Measurements from ENCODE around the gene FLNB.

FLNB gene

DNA sequence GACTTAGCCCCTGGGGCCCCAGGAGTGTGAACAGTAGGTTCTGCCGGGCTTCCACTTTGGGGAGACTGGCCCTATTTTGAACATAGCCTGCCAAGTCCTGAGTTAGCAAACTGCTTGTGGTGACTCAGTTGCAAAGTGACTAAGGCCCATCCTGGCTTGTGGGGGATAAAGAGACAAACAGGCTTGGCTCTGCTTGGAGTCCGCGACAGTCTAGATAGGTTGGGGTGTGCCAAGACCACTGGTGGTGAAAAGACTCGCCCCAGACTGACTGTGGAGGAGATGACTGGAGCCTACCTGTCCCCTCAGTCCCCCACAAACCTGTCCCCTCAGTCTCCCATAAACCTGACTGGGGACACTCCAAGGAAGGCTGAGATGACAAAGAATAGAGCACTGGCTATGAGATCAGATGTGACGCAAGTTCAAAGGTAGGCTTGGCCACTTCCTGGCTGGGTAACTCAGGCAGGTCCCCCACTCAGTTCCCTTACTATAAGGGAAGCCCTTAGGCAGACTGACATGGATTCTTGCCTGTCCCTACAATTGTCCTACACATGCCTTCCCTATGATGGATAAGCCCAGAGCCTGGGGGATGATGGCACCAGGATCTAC, 198.3 kb downstream of the FLNB start:
- Histone ChIP-seq H3K4me3 (ENCODE audit: insufficient read depth in 1 of 2, low read depth in 1 of 2, low read length in 2 of 2) (no peak overlapping the region), H3K9me3 (ENCODE audit: control insufficient read depth, low read length) (no peaks in the 10 kb centered on the region), H2BK15ac (ENCODE audit: low read depth, poor library complexity, severe bottlenecking) (no peak overlapping the region), H3K79me1 (replicated peaks; ENCODE audit: low read length, poor library complexity, severe bottlenecking) (no peaks in the 10 kb centered on the region), H3K18ac (ENCODE audit: low read depth in 1 of 2, low read length in 2 of 2) (no peak overlapping the region), H3K27ac (ENCODE audit: low read length, poor library complexity, severe bottlenecking) (no peak overlapping the region), H3K4ac (ENCODE audit: low read depth in 1 of 2, low read length in 2 of 2) (no peak overlapping the region), H3K23ac (ENCODE audit: low read length in 2 of 2) (no peak overlapping the region), H2BK5ac (ENCODE audit: low read depth, low read length, poor library complexity, severe bottlenecking) (no peak overlapping the region), H3K4me1 (ENCODE audit: control insufficient read depth, insufficient read depth, low read depth, low read length) (no peaks in the 10 kb centered on the region), H3K4me2 (ENCODE audit: low read length, poor library complexity, severe bottlenecking) (no peak overlapping the region), H2AFZ (ENCODE audit: low read depth, low read length) (no peak overlapping the region), H2AK5ac (ENCODE audit: low read length, severe bottlenecking) (no peak overlapping the region), H4K91ac (ENCODE audit: low read length) (no peak overlapping the region), H3K27me3 (ENCODE audit: control insufficient read depth in 1 of 2, insufficient read depth in 1 of 2, low read length in 2 of 2) (peaks cover 0 to 22% of the 10 kb centered on the region in 2 experiments), H3K14ac (ENCODE audit: low read length in 2 of 2) (no peak overlapping the region), H2BK12ac (ENCODE audit: low read length in 2 of 2) (no peak overlapping the region), H3K36me3 (ENCODE audit: control insufficient read depth in 1 of 2, insufficient read depth in 2 of 2, low read depth in 1 of 2, low read length in 2 of 2) (no peaks in the 10 kb centered on the region), H4K8ac (ENCODE audit: low read length) (peak overlapping the region; percentile 31), H2BK120ac (ENCODE audit: low read depth, low read length) (no peak overlapping the region), H3K9ac (ENCODE audit: low read length) (peak overlapping the region; percentile 23)
- WGBS, result 90% methylated on average over 5 of the region's 5 CpGs
- no peak for DNase-seq

DNA sequence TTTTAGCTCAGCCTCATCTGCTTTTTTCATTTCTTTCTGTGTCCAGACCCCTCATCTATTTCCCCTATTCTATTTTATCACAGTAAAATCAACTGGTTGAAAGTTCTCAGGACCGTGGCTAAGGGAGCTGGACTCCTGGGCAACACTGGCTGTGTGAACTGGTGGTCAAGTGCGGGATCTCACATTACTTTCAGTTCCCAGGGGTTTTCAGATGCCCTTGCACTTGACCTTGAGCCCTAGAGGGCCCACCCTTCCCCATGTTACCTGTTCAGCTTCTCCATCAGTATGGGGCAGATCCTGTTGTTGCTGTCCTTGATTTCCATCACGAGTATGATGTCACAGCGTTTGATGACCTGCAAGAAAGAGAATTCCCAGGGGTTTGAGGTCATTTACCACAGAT, 199.7 kb downstream of the FLNB start:
- Histone ChIP-seq H3K4me1 (ENCODE audit: control insufficient read depth, insufficient read depth, low read depth, low read length) (no peaks in the 10 kb centered on the region), H2BK5ac (ENCODE audit: low read depth, low read length, poor library complexity, severe bottlenecking) (no peak overlapping the region), H2AFZ (ENCODE audit: low read depth, low read length) (no peak overlapping the region), H2AK5ac (ENCODE audit: low read length, severe bottlenecking) (no peak overlapping the region), H3K9ac (ENCODE audit: low read length) (no peak overlapping the region), H3K27ac (ENCODE audit: low read length, poor library complexity, severe bottlenecking) (no peak overlapping the region), H3K14ac (ENCODE audit: low read length in 2 of 2) (no peak overlapping the region), H3K27me3 (ENCODE audit: control insufficient read depth in 1 of 2, insufficient read depth in 1 of 2, low read length in 2 of 2) (peaks cover 0 to 22% of the 10 kb centered on the region in 2 experiments), H2BK120ac (ENCODE audit: low read depth, low read length) (no peak overlapping the region), H3K36me3 (ENCODE audit: control insufficient read depth in 1 of 2, insufficient read depth in 2 of 2, low read depth in 1 of 2, low read length in 2 of 2) (no peaks in the 10 kb centered on the region), H3K4me3 (ENCODE audit: insufficient read depth in 1 of 2, low read depth in 1 of 2, low read length in 2 of 2) (no peak overlapping the region), H3K4me2 (ENCODE audit: low read length, poor library complexity, severe bottlenecking) (no peak overlapping the region), H3K9me3 (ENCODE audit: control insufficient read depth, low read length) (no peaks in the 10 kb centered on the region), H2BK15ac (ENCODE audit: low read depth, poor library complexity, severe bottlenecking) (no peak overlapping the region), H2BK12ac (ENCODE audit: low read length in 2 of 2) (no peak overlapping the region), H3K4ac (ENCODE audit: low read depth in 1 of 2, low read length in 2 of 2) (no peak overlapping the region), H4K8ac (ENCODE audit: low read length) (no peak overlapping the region), H3K18ac (ENCODE audit: low read depth in 1 of 2, low read length in 2 of 2) (no peak overlapping the region), H3K23ac (ENCODE audit: low read length in 2 of 2) (no peak overlapping the region), H4K91ac (ENCODE audit: low read length) (no peak overlapping the region), H3K79me1 (replicated peaks; ENCODE audit: low read length, poor library complexity, severe bottlenecking) (no peaks in the 10 kb centered on the region)
- WGBS, result 81% methylated on average over 2 of the region's 4 CpGs
- DNase-seq, result no peak

DNA sequence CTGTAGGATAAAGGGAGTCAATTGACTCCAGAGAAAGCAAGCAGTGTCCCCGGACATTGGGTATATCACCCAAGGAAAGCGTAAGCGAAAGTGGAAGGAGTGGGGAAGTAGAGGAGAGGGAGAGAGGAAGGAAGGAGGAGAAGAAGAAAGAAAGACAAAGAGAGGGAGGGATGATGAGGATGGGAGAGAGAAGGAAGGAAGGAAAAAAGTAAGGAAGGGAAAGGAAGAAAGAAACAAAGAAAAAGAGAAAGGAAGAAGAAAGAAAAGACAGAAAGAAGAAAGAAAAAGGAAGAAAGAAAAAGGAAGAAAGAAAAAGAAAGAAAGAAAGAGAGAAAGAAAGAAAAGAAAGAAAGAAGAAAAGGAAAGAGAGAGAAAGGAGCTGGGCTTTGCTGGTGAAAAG, 201.7 kb downstream of the FLNB start:
- peak overlapping the region; percentile 19 for H3K9ac ChIP-seq (ENCODE audit: low read length)
- 71% methylated on average over 3 of the region's 3 CpGs for WGBS
- H3K4me1 ChIP-seq (ENCODE audit: control insufficient read depth, insufficient read depth, low read depth, low read length), result no peaks in the 10 kb centered on the region

DNA sequence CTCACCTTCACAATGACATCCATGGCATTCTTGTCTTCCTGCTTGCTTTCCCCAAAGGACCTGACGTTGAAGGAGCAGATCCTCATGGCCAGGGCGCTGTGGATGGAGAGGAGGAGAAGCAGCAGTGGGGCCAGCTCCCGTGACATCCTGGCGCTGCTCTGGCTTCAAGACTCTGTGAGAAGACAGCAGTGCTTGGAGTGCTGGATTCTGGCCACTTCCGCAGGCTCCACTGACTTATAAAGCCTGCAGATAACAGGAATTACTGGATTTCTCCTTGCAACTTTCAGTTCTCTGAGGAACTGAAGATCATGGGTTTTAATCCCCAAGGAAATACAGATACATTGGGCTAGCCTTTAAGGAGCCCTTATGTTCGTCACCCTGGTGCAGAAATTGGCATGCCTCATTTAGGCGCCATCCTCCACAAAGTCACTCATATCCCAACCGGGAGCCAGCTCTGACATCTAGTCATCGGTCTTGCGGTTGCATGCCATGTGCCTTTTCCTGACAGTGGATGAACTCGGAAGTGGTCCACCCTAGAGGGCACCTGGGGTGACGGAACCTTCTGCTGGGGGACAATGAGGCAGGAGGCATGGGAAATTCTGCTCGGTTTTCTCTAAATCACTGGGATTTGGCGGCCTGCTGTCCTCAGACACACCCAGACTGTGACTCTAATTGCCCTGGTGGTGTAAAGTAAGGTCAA, 202.7 kb downstream of the FLNB start, which contains the start of gene DNASE1L3:
Gene DNASE1L3, minus strand, starts transcription at position 212 of the 700 bp plus-strand sequence. Its CDS starts 66 bp downstream, at position 146.
- no peaks in the 10 kb centered on the region for H3K79me1 ChIP-seq (replicated peaks; ENCODE audit: low read length, poor library complexity, severe bottlenecking)
- no peak within 1 kb of the TSS for H2BK5ac ChIP-seq (ENCODE audit: low read depth, low read length, poor library complexity, severe bottlenecking)
- H3K36me3 ChIP-seq (ENCODE audit: control insufficient read depth in 1 of 2, insufficient read depth in 2 of 2, low read depth in 1 of 2, low read length in 2 of 2), result no peaks in the 10 kb centered on the region
- H3K9me3 ChIP-seq (ENCODE audit: control insufficient read depth, low read length), result no peaks in the 10 kb centered on the region
- no peak within 1 kb of the TSS for H2BK15ac ChIP-seq (ENCODE audit: low read depth, poor library complexity, severe bottlenecking)
- H2AK5ac ChIP-seq (ENCODE audit: low read length, severe bottlenecking), result no peak within 1 kb of the TSS
- no peak within 1 kb of the TSS for H2BK12ac ChIP-seq (ENCODE audit: low read length in 2 of 2)
- no peaks in the 10 kb centered on the region for H3K4me1 ChIP-seq (ENCODE audit: control insufficient read depth, insufficient read depth, low read depth, low read length)
- H3K27me3 ChIP-seq (ENCODE audit: control insufficient read depth in 1 of 2, insufficient read depth in 1 of 2, low read length in 2 of 2), result peaks cover 0 to 44% of the 10 kb centered on the region in 2 experiments
- H4K91ac ChIP-seq (ENCODE audit: low read length), result no peak within 1 kb of the TSS
- 82% methylated on average over 14 of the region's 14 CpGs for WGBS
- H3K4me3 ChIP-seq (ENCODE audit: insufficient read depth in 1 of 2, low read depth in 1 of 2, low read length in 2 of 2), result peak within 1 kb of the TSS in 1 of 2 experiments; percentile 43
- H3K14ac ChIP-seq (ENCODE audit: low read length in 2 of 2), result no peak within 1 kb of the TSS
- H3K18ac ChIP-seq (ENCODE audit: low read depth in 1 of 2, low read length in 2 of 2), result no peak within 1 kb of the TSS
- H3K4ac ChIP-seq (ENCODE audit: low read depth in 1 of 2, low read length in 2 of 2), result no peak within 1 kb of the TSS
- H3K27ac ChIP-seq (ENCODE audit: low read length, poor library complexity, severe bottlenecking), result no peak within 1 kb of the TSS
- no peak within 1 kb of the TSS for H3K23ac ChIP-seq (ENCODE audit: low read length in 2 of 2)
- no peak within 1 kb of the TSS for H3K4me2 ChIP-seq (ENCODE audit: low read length, poor library complexity, severe bottlenecking)
- H4K8ac ChIP-seq (ENCODE audit: low read length), result no peak within 1 kb of the TSS
- peak within 1 kb of the TSS; percentile 19 for H3K9ac ChIP-seq (ENCODE audit: low read length)
- H2AFZ ChIP-seq (ENCODE audit: low read depth, low read length), result no peak within 1 kb of the TSS
- no peak within 1 kb of the TSS for H2BK120ac ChIP-seq (ENCODE audit: low read depth, low read length)
- no peak for DNase-seq

More for the DNA sequence above, 201.7 kb downstream of the FLNB start:
- DNase-seq, result no peak
- no peak overlapping the region for H3K4ac ChIP-seq (ENCODE audit: low read depth in 1 of 2, low read length in 2 of 2)
- H3K18ac ChIP-seq (ENCODE audit: low read depth in 1 of 2, low read length in 2 of 2), result no peak overlapping the region
- H2AK5ac ChIP-seq (ENCODE audit: low read length, severe bottlenecking), result no peak overlapping the region
- no peaks in the 10 kb centered on the region for H3K79me1 ChIP-seq (replicated peaks; ENCODE audit: low read length, poor library complexity, severe bottlenecking)
- no peak overlapping the region for H4K91ac ChIP-seq (ENCODE audit: low read length)
- no peaks in the 10 kb centered on the region for H3K9me3 ChIP-seq (ENCODE audit: control insufficient read depth, low read length)
- H3K23ac ChIP-seq (ENCODE audit: low read length in 2 of 2), result no peak overlapping the region
- no peak overlapping the region for H2BK5ac ChIP-seq (ENCODE audit: low read depth, low read length, poor library complexity, severe bottlenecking)
- H3K4me3 ChIP-seq (ENCODE audit: insufficient read depth in 1 of 2, low read depth in 1 of 2, low read length in 2 of 2), result no peak overlapping the region
- H2AFZ ChIP-seq (ENCODE audit: low read depth, low read length), result no peak overlapping the region
- H2BK12ac ChIP-seq (ENCODE audit: low read length in 2 of 2), result no peak overlapping the region
- no peaks in the 10 kb centered on the region for H3K36me3 ChIP-seq (ENCODE audit: control insufficient read depth in 1 of 2, insufficient read depth in 2 of 2, low read depth in 1 of 2, low read length in 2 of 2)
- H3K27ac ChIP-seq (ENCODE audit: low read length, poor library complexity, severe bottlenecking), result no peak overlapping the region
- no peak overlapping the region for H3K4me2 ChIP-seq (ENCODE audit: low read length, poor library complexity, severe bottlenecking)
- no peak overlapping the region for H2BK120ac ChIP-seq (ENCODE audit: low read depth, low read length)
- H3K27me3 ChIP-seq (ENCODE audit: control insufficient read depth in 1 of 2, insufficient read depth in 1 of 2, low read length in 2 of 2), result peaks cover 0 to 37% of the 10 kb centered on the region in 2 experiments
- H4K8ac ChIP-seq (ENCODE audit: low read length), result no peak overlapping the region
- H2BK15ac ChIP-seq (ENCODE audit: low read depth, poor library complexity, severe bottlenecking), result no peak overlapping the region
- H3K14ac ChIP-seq (ENCODE audit: low read length in 2 of 2), result no peak overlapping the region

All from mesenchymal stem cell (in vitro differentiated cells and primary cell).